Lung (tissue), 12 donors: ENCODE measurements around the gene GHDC. TPM values are rescaled to one million over a fixed set of nuclear protein-coding genes. Genes with fewer than 3 reads are reported as not detected.

Experiments
- ATAC-seq: fragments of 200-7000 bp; cut with Tn5 transposase; one replicate; pipeline ENCODE4 v1.9.1; 2020; ENCODE audit warnings: moderate number of reproducible peaks; ENCODE audit not compliant: insufficient read depth, low FRiP score
- DNase-seq, 3 donors: peaks; one replicate each; pipeline ENCODE4 v3.0.0-alpha.2; 2013 to 2017
- H3K27ac ChIP-seq, 2 donors: one replicate each; pipeline ENCODE4 v1.5.1; 2013; ENCODE audit warnings: mild to moderate bottlenecking in 2 of 2, moderate library complexity in 2 of 2, control low read depth in 1 of 2, inconsistent platforms in 1 of 2, low read depth in 1 of 2, low read length in 1 of 2
- H3K27me3 ChIP-seq, 3 donors: one replicate each; pipeline ENCODE4 v1.5.1; 2013; ENCODE audit warnings: low read length in 2 of 3; ENCODE audit not compliant: control insufficient read depth in 3 of 3, insufficient read depth in 3 of 3
- H3K36me3 ChIP-seq, 4 donors: one replicate each; pipeline ENCODE4 v1.5.1; 2013; ENCODE audit warnings: low read length in 4 of 4, mild to moderate bottlenecking in 1 of 4, moderate library complexity in 1 of 4; ENCODE audit not compliant: control insufficient read depth in 4 of 4, insufficient read depth in 4 of 4
- H3K4me1 ChIP-seq, 5 donors: one replicate each; pipeline ENCODE4 v1.5.1; 2013; ENCODE audit warnings: low read length in 5 of 5, mild to moderate bottlenecking in 2 of 5, moderate library complexity in 1 of 5; ENCODE audit not compliant: control insufficient read depth in 5 of 5, insufficient read depth in 5 of 5
- H3K4me3 ChIP-seq: one replicate; pipeline ENCODE4 v1.5.1; 2013; ENCODE audit warnings: mild to moderate bottlenecking, control low read depth, moderate library complexity
- H3K9ac ChIP-seq, 2 donors: one replicate each; pipeline ENCODE4 v1.5.1; 2013; ENCODE audit warnings: low read length in 2 of 2, control low read depth in 1 of 2; ENCODE audit not compliant: insufficient read depth in 1 of 2
- H3K9me3 ChIP-seq, 4 donors: one replicate each; pipeline ENCODE4 v1.5.1; 2013; ENCODE audit warnings: low read length in 3 of 4, mild to moderate bottlenecking in 1 of 4, moderate library complexity in 1 of 4; ENCODE audit not compliant: control insufficient read depth in 4 of 4, insufficient read depth in 3 of 4
- CTCF ChIP-seq: IDR thresholded peaks from 2 replicates; pipeline ENCODE4 v1.5.1; 2012; ENCODE audit warnings: mild to moderate bottlenecking; ENCODE audit errors: control extremely low read depth, extremely low read depth
- WGBS, 2 donors: extraction: QIAGEN DNeasy Blood & Tissue Kit; methylation state at CpG; one replicate each; pipeline ENCODE4 v1.1.7; 2013; 5-methylcytosine and 5-hydroxymethylcytosine counted together
- polyA plus RNA-seq, 2 donors: library from polyadenylated mRNA; stranded (reverse); fragments of 200-250 nt; gene quantifications; one replicate each; pipeline ENCODE4 v1.2.1, GENCODE V29; 2013
- total RNA-seq, 2 donors: library from RNA; depleted of rRNA in 1 of 2; stranded (reverse); fragments of >200 nt in 1 of 2; gene quantifications; one replicate each; pipeline ENCODE4 v1.2.1, GENCODE V29; 2014 to 2021
- donor health status: control.
- donor health status: control.
- donor health status: Bipolar disorder and iron deficiency.
- donor health status: healthy.
- donor health status: DM: yes; HTN: yes; CAD: no.

The GHDC gene
- total and polyA plus RNA-seq, 4 donors: 17.2 to 33.3 (median 22.6) TPM

- ATAC-seq (no peak), DNase-seq (no peak)
- Histone ChIP-seq H3K27me3 (no peaks in the 10 kb centered on the region), H3K36me3 (peaks cover 0 to 7% (median 2%) of the 10 kb centered on the region in 4 donors), H3K27ac (no peak overlapping the region), H3K4me3 (no peak overlapping the region), H3K9ac (no peak overlapping the region), H3K9me3 (no peaks in the 10 kb centered on the region), H3K4me1 (peaks cover 0 to 18% (median 3%) of the 10 kb centered on the region in 5 donors)
- 93 to 98% methylated on average over 5 of the region's 5 CpGs for WGBS, 2 donors
- no peak for TF ChIP-seq CTCF
Observed at GRCh38 chr17:42233156-42233555, 38.9 kb upstream of the GHDC start.

GRCh38 chr17:42230225-42230624 lies 35.9 kb upstream of the GHDC start:
- Histone ChIP-seq H3K36me3 (peaks cover 0 to 8% (median 4%) of the 10 kb centered on the region in 4 donors), H3K27ac (no peak overlapping the region), H3K4me3 (no peak overlapping the region), H3K27me3 (no peaks in the 10 kb centered on the region), H3K9me3 (no peaks in the 10 kb centered on the region), H3K4me1 (peaks cover 0 to 25% (median 3%) of the 10 kb centered on the region in 5 donors), H3K9ac (no peak overlapping the region)
- no peak for TF ChIP-seq CTCF
- 85 to 92% methylated on average over 5 of the region's 5 CpGs for WGBS, 2 donors
- ATAC-seq (no peak), DNase-seq (no peak)

GRCh38 chr17:42227849-42228700 lies 33.8 kb upstream of the GHDC start:
- Histone ChIP-seq H3K4me1 (peaks cover 0 to 11% (median 2%) of the 10 kb centered on the region in 5 donors), H3K27me3 (no peaks in the 10 kb centered on the region), H3K27ac (no peak overlapping the region), H3K9me3 (no peaks in the 10 kb centered on the region), H3K36me3 (peaks cover 0 to 18% (median 12%) of the 10 kb centered on the region in 4 donors), H3K4me3 (no peak overlapping the region), H3K9ac (no peak overlapping the region)
- no peak for TF ChIP-seq CTCF
- peak in 2 of 3 donors; percentile 63 to 79 for DNase-seq
- 52 to 61% methylated on average over 11 of the region's 11 CpGs for WGBS, 2 donors
- no peak for ATAC-seq
